Measurements from ENCODE around the gene LMF1. TPM values are rescaled to one million over a fixed set of nuclear protein-coding genes. Genes with fewer than 3 reads are reported as not detected.

LMF1 gene
- polyA plus RNA-seq, 1 donor from 2014 or later: 16.2 TPM

DNA sequence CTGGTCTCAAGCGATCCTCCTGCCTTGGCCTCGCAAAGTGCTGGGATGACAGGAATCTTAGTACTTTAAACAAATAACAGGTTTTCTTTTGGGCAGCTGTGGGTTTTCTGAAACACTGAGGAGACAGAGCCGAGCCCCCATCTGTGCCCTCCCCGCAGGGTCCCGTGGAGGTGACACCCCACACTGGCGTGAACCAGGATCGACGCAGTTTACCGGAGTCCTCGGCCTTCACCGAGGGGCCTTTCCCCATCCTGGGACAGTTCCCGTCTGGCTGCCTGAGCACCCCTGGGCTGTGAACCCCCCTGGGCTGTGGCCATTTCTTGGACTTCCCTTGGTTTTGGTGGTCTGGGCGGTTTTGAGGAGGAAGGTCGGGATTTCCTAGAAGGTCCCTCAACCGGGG is 154.9 kb downstream of the LMF1 start:
- no peaks in the 10 kb centered on the region for H3K36me3 ChIP-seq (ENCODE audit: insufficient read depth, low read length)
- H3K4me3 ChIP-seq (ENCODE audit: low read length): no peak overlapping the region
- no peak for TF ChIP-seq SMC3 (conservative IDR thresholded peaks at IDR 0.05; ENCODE audit: poor library complexity)
- TF ChIP-seq RAD21 (conservative IDR thresholded peaks at IDR 0.05): no peak
- TF ChIP-seq POLR2AphosphoS5 (IDR thresholded peaks at IDR 0.05): no peak
- TF ChIP-seq EP300 (conservative IDR thresholded peaks at IDR 0.05; ENCODE audit: poor library complexity, severe bottlenecking): no peak
- no peak for TF ChIP-seq MXI1 (conservative IDR thresholded peaks at IDR 0.05; ENCODE audit: poor library complexity, severe bottlenecking)
- TF ChIP-seq, protein P1, sequence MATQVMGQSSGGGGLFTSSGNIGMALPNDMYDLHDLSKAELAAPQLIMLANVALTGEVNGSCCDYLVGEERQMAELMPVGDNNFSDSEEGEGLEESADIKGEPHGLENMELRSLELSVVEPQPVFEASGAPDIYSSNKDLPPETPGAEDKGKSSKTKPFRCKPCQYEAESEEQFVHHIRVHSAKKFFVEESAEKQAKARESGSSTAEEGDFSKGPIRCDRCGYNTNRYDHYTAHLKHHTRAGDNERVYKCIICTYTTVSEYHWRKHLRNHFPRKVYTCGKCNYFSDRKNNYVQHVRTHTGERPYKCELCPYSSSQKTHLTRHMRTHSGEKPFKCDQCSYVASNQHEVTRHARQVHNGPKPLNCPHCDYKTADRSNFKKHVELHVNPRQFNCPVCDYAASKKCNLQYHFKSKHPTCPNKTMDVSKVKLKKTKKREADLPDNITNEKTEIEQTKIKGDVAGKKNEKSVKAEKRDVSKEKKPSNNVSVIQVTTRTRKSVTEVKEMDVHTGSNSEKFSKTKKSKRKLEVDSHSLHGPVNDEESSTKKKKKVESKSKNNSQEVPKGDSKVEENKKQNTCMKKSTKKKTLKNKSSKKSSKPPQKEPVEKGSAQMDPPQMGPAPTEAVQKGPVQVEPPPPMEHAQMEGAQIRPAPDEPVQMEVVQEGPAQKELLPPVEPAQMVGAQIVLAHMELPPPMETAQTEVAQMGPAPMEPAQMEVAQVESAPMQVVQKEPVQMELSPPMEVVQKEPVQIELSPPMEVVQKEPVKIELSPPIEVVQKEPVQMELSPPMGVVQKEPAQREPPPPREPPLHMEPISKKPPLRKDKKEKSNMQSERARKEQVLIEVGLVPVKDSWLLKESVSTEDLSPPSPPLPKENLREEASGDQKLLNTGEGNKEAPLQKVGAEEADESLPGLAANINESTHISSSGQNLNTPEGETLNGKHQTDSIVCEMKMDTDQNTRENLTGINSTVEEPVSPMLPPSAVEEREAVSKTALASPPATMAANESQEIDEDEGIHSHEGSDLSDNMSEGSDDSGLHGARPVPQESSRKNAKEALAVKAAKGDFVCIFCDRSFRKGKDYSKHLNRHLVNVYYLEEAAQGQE (IDR thresholded peaks at IDR 0.05; ENCODE audit: borderline replicate concordance): no peak
- no peak for TF ChIP-seq EZH2 (IDR thresholded peaks at IDR 0.05; ENCODE audit: borderline replicate concordance, insufficient read depth, low read length, poor library complexity, severe bottlenecking)
- TF ChIP-seq, protein P2, sequence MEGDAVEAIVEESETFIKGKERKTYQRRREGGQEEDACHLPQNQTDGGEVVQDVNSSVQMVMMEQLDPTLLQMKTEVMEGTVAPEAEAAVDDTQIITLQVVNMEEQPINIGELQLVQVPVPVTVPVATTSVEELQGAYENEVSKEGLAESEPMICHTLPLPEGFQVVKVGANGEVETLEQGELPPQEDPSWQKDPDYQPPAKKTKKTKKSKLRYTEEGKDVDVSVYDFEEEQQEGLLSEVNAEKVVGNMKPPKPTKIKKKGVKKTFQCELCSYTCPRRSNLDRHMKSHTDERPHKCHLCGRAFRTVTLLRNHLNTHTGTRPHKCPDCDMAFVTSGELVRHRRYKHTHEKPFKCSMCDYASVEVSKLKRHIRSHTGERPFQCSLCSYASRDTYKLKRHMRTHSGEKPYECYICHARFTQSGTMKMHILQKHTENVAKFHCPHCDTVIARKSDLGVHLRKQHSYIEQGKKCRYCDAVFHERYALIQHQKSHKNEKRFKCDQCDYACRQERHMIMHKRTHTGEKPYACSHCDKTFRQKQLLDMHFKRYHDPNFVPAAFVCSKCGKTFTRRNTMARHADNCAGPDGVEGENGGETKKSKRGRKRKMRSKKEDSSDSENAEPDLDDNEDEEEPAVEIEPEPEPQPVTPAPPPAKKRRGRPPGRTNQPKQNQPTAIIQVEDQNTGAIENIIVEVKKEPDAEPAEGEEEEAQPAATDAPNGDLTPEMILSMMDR (IDR thresholded peaks at IDR 0.05; ENCODE audit: poor library complexity, severe bottlenecking): no peak
- no peak for TF ChIP-seq TAF1 (IDR thresholded peaks at IDR 0.05; ENCODE audit: low read depth)
- no peaks in the 10 kb centered on the region for H4K20me1 ChIP-seq (ENCODE audit: insufficient read depth)
- no peaks in the 10 kb centered on the region for H3K27me3 ChIP-seq (ENCODE audit: insufficient read depth, low read depth, low read length)
- no peaks in the 10 kb centered on the region for H3K79me2 ChIP-seq (replicated peaks; ENCODE audit: insufficient read depth, low read length)
- H3K9ac ChIP-seq (ENCODE audit: low read length): no peak overlapping the region
- H2AFZ ChIP-seq (ENCODE audit: low read depth, low read length): no peak overlapping the region
- H3K9me3 ChIP-seq (ENCODE audit: low read length): no peaks in the 10 kb centered on the region
- no peak overlapping the region for H3K4me2 ChIP-seq (ENCODE audit: low read length)
- no peaks in the 10 kb centered on the region for H3F3A ChIP-seq (ENCODE audit: insufficient read depth, low read length, poor library complexity, severe bottlenecking)
- no peak overlapping the region for H3K27ac ChIP-seq (ENCODE audit: low read length)
- no peaks in the 10 kb centered on the region for H3K9me2 ChIP-seq (ENCODE audit: insufficient read depth, low read length)

DNA sequence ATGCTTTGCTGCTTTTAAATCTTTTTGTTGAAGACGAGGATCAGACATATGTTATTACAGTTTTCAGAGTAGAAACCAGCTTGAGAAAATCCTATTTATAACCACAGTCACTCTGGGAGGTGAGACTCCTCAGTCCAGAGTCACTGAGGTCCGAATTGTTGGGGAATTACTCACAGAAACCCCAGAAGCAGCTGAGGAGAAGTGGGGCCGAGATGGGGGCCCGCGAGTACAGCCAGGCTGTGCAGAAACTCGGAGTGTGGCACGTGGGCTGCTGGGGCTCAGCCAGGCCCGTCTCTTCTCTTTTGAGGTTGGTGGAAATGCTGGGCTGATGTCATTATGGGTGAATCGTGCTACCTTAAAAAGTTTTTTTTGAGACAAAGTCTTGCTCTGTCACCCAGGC is 155.8 kb downstream of the LMF1 start:
- Histone ChIP-seq H3K79me2 (replicated peaks; ENCODE audit: insufficient read depth, low read length) (no peaks in the 10 kb centered on the region), H3K4me2 (ENCODE audit: low read length) (no peak overlapping the region), H3K9me2 (ENCODE audit: insufficient read depth, low read length) (no peaks in the 10 kb centered on the region), H3K27ac (ENCODE audit: low read length) (no peak overlapping the region), H3K9me3 (ENCODE audit: low read length) (no peaks in the 10 kb centered on the region), H3K9ac (ENCODE audit: low read length) (no peak overlapping the region), H3K27me3 (ENCODE audit: insufficient read depth, low read depth, low read length) (no peaks in the 10 kb centered on the region), H2AFZ (ENCODE audit: low read depth, low read length) (no peak overlapping the region), H3K4me3 (ENCODE audit: low read length) (no peak overlapping the region), H3F3A (ENCODE audit: insufficient read depth, low read length, poor library complexity, severe bottlenecking) (no peaks in the 10 kb centered on the region), H3K36me3 (ENCODE audit: insufficient read depth, low read length) (no peaks in the 10 kb centered on the region), H4K20me1 (ENCODE audit: insufficient read depth) (no peaks in the 10 kb centered on the region)
- TF ChIP-seq MXI1 (conservative IDR thresholded peaks at IDR 0.05; ENCODE audit: poor library complexity, severe bottlenecking) (no peak), EP300 (conservative IDR thresholded peaks at IDR 0.05; ENCODE audit: poor library complexity, severe bottlenecking) (no peak), EZH2 (IDR thresholded peaks at IDR 0.05; ENCODE audit: borderline replicate concordance, insufficient read depth, low read length, poor library complexity, severe bottlenecking) (no peak), TAF1 (IDR thresholded peaks at IDR 0.05; ENCODE audit: low read depth) (no peak), RAD21 (conservative IDR thresholded peaks at IDR 0.05) (no peak), POLR2AphosphoS5 (IDR thresholded peaks at IDR 0.05) (no peak)
- TF ChIP-seq, protein P2 (IDR thresholded peaks at IDR 0.05; ENCODE audit: poor library complexity, severe bottlenecking): no peak
- TF ChIP-seq, protein P1 (IDR thresholded peaks at IDR 0.05; ENCODE audit: borderline replicate concordance): no peak

Measured in neural cell (in vitro differentiated cells).